Omental fat pad (tissue), 4 donors: ENCODE measurements around the gene MYO5C. TPM values are rescaled to one million over a fixed set of nuclear protein-coding genes. Genes with fewer than 3 reads are reported as not detected.
"Not testable (repeated sequence)": the region's sequence is repeated elsewhere in the genome, so short reads cannot be mapped to it uniquely, and the experiment has no call there.

Experiments used
- ATAC-seq: fragments of 150-250 bp; one replicate; pipeline ENCODE4 v1.9.1; 2016; ENCODE audit warnings: mild to moderate bottlenecking, moderate library complexity; ENCODE audit not compliant: low FRiP score
- DNase-seq: peaks from one replicate; pipeline ENCODE4 v3.0.0-alpha.2; 2019; ENCODE audit warnings: low spot score
- CTCF ChIP-seq, 3 donors: fragments of 450-650 bp; IDR thresholded peaks; one replicate each; pipeline ENCODE4 v1.5.1; 2016 to 2017; ENCODE audit warnings: antibody characterized with exemption in 3 of 3, mild to moderate bottlenecking in 3 of 3, moderate library complexity in 2 of 3
- total RNA-seq, 4 donors: library from RNA; depleted of rRNA; stranded (reverse); fragments of >200 nt; gene quantifications; one replicate each; pipeline ENCODE4 v1.1.0, GENCODE V29; 2016

The MYO5C gene
- total RNA-seq, 4 donors from 2014 or later: 7.7 to 58.3 (median 15.5) TPM

GRCh38 chr15:52178765-52179164, 116.8 kb downstream of the MYO5C start:
- no peak for TF ChIP-seq CTCF (IDR thresholded peaks at IDR 0.05)
- DNase-seq (no peak), ATAC-seq (no peak)

- TF ChIP-seq CTCF (IDR thresholded peaks at IDR 0.05): no peak
- no peak for ATAC-seq
- DNase-seq: no peak
Observed at GRCh38 chr15:52172869-52173268, 122.7 kb downstream of the MYO5C start.

GRCh38 chr15:52171807-52172206, 123.8 kb downstream of the MYO5C start:
- ATAC-seq (no peak), DNase-seq (no peak)
- no peak for TF ChIP-seq CTCF (IDR thresholded peaks at IDR 0.05)

GRCh38 chr15:52171386-52171785, 124.2 kb downstream of the MYO5C start:
- TF ChIP-seq CTCF (IDR thresholded peaks at IDR 0.05): no peak
- ATAC-seq (no peak), DNase-seq (no peak)

- not testable (repeated sequence) for DNase-seq, ATAC-seq
Observed at GRCh38 chr15:52170199-52170598, 125.4 kb downstream of the MYO5C start.

- not testable (repeated sequence) for DNase-seq, ATAC-seq
Observed at GRCh38 chr15:52165494-52166131, 130.0 kb downstream of the MYO5C start.

GRCh38 chr15:52164631-52165265, 130.9 kb downstream of the MYO5C start:
- no peak for DNase-seq
- no peak for ATAC-seq
- TF ChIP-seq CTCF (IDR thresholded peaks at IDR 0.05): no peak
